Thyroid gland (tissue), 4 donors: ENCODE data around the gene PUM2. TPM values are rescaled to one million over a fixed set of nuclear protein-coding genes. Genes with fewer than 3 reads are reported as not detected.

Experiments
- DNase-seq, 2 donors: peaks; one replicate each; pipeline ENCODE4 v3.0.0-alpha.2; 2019
- H3K27ac ChIP-seq, 3 donors: fragments of 200-600 bp; sonication (generic); 1 replicate in 2 of 3; 2 replicates in 1 of 3; pipeline ENCODE4 v1.5.1; 2016 to 2019; ENCODE audit warnings: mild to moderate bottlenecking in 1 of 3, moderate library complexity in 1 of 3
- H3K27me3 ChIP-seq: fragments of 200-600 bp; sonication (generic); one replicate; pipeline ENCODE4 v1.5.1; 2019
- H3K36me3 ChIP-seq, 2 donors: fragments of 200-600 bp; sonication (generic); one replicate each; pipeline ENCODE4 v1.5.1; 2016 to 2019
- H3K4me1 ChIP-seq, 2 donors: fragments of 200-600 bp; sonication (generic); one replicate each; pipeline ENCODE4 v1.5.1; 2017 to 2019
- H3K4me3 ChIP-seq, 3 donors: fragments of 200-600 bp; sonication (generic); replicated peaks in 1 of 3; 1 replicate in 2 of 3; 2 replicates in 1 of 3; pipeline ENCODE4 v1.5.1; 2016; ENCODE audit warnings: mild to moderate bottlenecking in 1 of 3
- H3K9me3 ChIP-seq: fragments of 200-600 bp; sonication (generic); one replicate; pipeline ENCODE4 v1.5.1; 2017
- CTCF ChIP-seq, 6 experiments: fragments of 200-600 bp in 3 of 6; fragments of 450-650 bp in 3 of 6; sonication (generic) in 3 of 6; IDR thresholded peaks; one replicate each; pipeline ENCODE4 v1.5.1; 2016 to 2019; ENCODE audit warnings: antibody characterized with exemption in 6 of 6, mild to moderate bottlenecking in 2 of 6, inconsistent platforms in 1 of 6, moderate library complexity in 1 of 6
- POLR2A ChIP-seq, 2 donors: fragments of 450-650 bp; IDR thresholded peaks; one replicate each; pipeline ENCODE4 v1.6.1; 2017; ENCODE audit warnings: antibody characterized with exemption in 2 of 2, mild to moderate bottlenecking in 2 of 2, moderate library complexity in 1 of 2
- WGBS, 2 donors: methylation state at CpG; one replicate each; pipeline ENCODE4 v1.1.5; 2017; 5-methylcytosine and 5-hydroxymethylcytosine counted together
- intact Hi-C: fragments of 100-400 bp; cut with DNase I; formaldehyde crosslinking; loops from one replicate; pipeline ENCODE4 v1.15.1; 2023
- total RNA-seq, 4 donors: library from RNA; depleted of rRNA; stranded (reverse); fragments of >200 nt; gene quantifications; one replicate each; pipeline ENCODE4 v1.2.3, GENCODE V29; 2016

Gene PUM2
- total RNA-seq, 4 donors from 2014 or later, result 87.5 to 102 (median 91.8) TPM

GRCh38 chr2:20333738-20334137 is 16.9 kb downstream of the PUM2 start:
- intact Hi-C loops, result no loop called here
- Histone ChIP-seq H3K27me3 (no peaks in the 10 kb centered on the region), H3K36me3 (no peaks in the 10 kb centered on the region), H3K9me3 (no peaks in the 10 kb centered on the region), H3K4me3 (no peak overlapping the region), H3K27ac (no peak overlapping the region), H3K4me1 (peaks cover 34 to 47% of the 10 kb centered on the region in 2 donors)
- 84 to 91% methylated on average over 4 of the region's 4 CpGs for WGBS, 2 donors
- DNase-seq, result no peak
- TF ChIP-seq CTCF (IDR thresholded peaks at IDR 0.05), result no peak
- TF ChIP-seq POLR2A (IDR thresholded peaks at IDR 0.05), result no peak

- H3K4me1 ChIP-seq, result peaks cover 39 to 48% of the 10 kb centered on the region in 2 donors
- 89 to 91% methylated on average over 3 of the region's 3 CpGs for WGBS, 2 donors
Observed at GRCh38 chr2:20330192-20330591, 20.5 kb downstream of the PUM2 start.

GRCh38 chr2:20327370-20327769 is 23.3 kb downstream of the PUM2 start:
- no peaks in the 10 kb centered on the region for H3K27me3 ChIP-seq
- intact Hi-C loops, result no loop called here
- H3K4me1 ChIP-seq, result peaks cover 25 to 30% of the 10 kb centered on the region in 2 donors
- no peak for DNase-seq
- no peaks in the 10 kb centered on the region for H3K9me3 ChIP-seq
- WGBS, 2 donors, result 19 to 27% methylated on average over 1 of the region's 1 CpG
- H3K36me3 ChIP-seq, result peaks cover 0 to 3% of the 10 kb centered on the region in 2 donors
- peak overlapping the region; percentile 3 to 63 (median 17) for H3K27ac ChIP-seq
- TF ChIP-seq POLR2A (IDR thresholded peaks at IDR 0.05) (no peak), CTCF (IDR thresholded peaks at IDR 0.05) (no peak)
- no peak overlapping the region for H3K4me3 ChIP-seq

More at GRCh38 chr2:20330192-20330591, 20.5 kb downstream of the PUM2 start:
- no peak overlapping the region for H3K27ac ChIP-seq
- DNase-seq, result no peak
- no peak overlapping the region for H3K4me3 ChIP-seq
- intact Hi-C loops, result no loop called here
- H3K36me3 ChIP-seq, result no peaks in the 10 kb centered on the region
- H3K27me3 ChIP-seq, result no peaks in the 10 kb centered on the region
- TF ChIP-seq CTCF (IDR thresholded peaks at IDR 0.05) (no peak), POLR2A (IDR thresholded peaks at IDR 0.05) (no peak)
- no peaks in the 10 kb centered on the region for H3K9me3 ChIP-seq

GRCh38 chr2:20326163-20326780 is 24.4 kb downstream of the PUM2 start:
- intact Hi-C loops, result no loop called here
- Histone ChIP-seq H3K27me3 (no peaks in the 10 kb centered on the region), H3K4me1 (peaks cover 25 to 30% of the 10 kb centered on the region in 2 donors), H3K4me3 (no peak overlapping the region), H3K36me3 (peaks cover 0 to 5% of the 10 kb centered on the region in 2 donors), H3K27ac (peak overlapping the region in 2 of 3 donors; percentile 17 to 63), H3K9me3 (no peaks in the 10 kb centered on the region)
- TF ChIP-seq POLR2A (IDR thresholded peaks at IDR 0.05) (no peak), CTCF (IDR thresholded peaks at IDR 0.05) (peak; percentile 50 to 72 (median 62))
- peak; percentile 63 to 72 for DNase-seq
- 68 to 71% methylated on average over 4 of the region's 4 CpGs for WGBS, 2 donors

GRCh38 chr2:20322527-20323300 is 27.9 kb downstream of the PUM2 start:
- no peak for TF ChIP-seq POLR2A (IDR thresholded peaks at IDR 0.05)
- TF ChIP-seq CTCF (IDR thresholded peaks at IDR 0.05), result no peak
- intact Hi-C loops, result no loop called here
- no peak overlapping the region for H3K4me3 ChIP-seq

More at GRCh38 chr2:20322527-20323300, 27.9 kb downstream of the PUM2 start:
- whole genome bisulfite sequencing, 2 donors, result 96% methylated on average over 11 of the region's 11 CpGs
- Histone ChIP-seq H3K27ac (no peak overlapping the region), H3K36me3 (peaks cover 5 to 6% of the 10 kb centered on the region in 2 donors), H3K9me3 (no peaks in the 10 kb centered on the region), H3K4me1 (peaks cover 18 to 33% of the 10 kb centered on the region in 2 donors), H3K27me3 (no peaks in the 10 kb centered on the region)
- DNase-seq, result no peak
